Neural progenitor cell (in vitro differentiated cells): ENCODE measurements around the gene PTPN18. TPM values are rescaled to one million over a fixed set of nuclear protein-coding genes. Genes with fewer than 3 reads are reported as not detected.

Source experiments
- DNase-seq: peaks from one replicate; pipeline ENCODE4 v3.0.0-alpha.2; 2016; ENCODE audit warnings: low spot score
- H2AFZ ChIP-seq: fragments of 200-600 bp; sonication (generic); replicated peaks from 2 replicates; pipeline ENCODE4 v1.6.1; 2016; ENCODE audit warnings: antibody characterized with exemption
- H3F3A ChIP-seq: fragments of 200-600 bp; sonication (generic); 2 replicates; pipeline ENCODE4 v1.6.1; 2016; ENCODE audit warnings: antibody characterized with exemption, low read depth
- H3K27ac ChIP-seq: fragments of 200-600 bp; sonication (generic); 2 replicates; pipeline ENCODE4 v1.5.1; 2016; ENCODE audit warnings: mild to moderate bottlenecking
- H3K27me3 ChIP-seq: fragments of 200-600 bp; sonication (generic); 2 replicates; pipeline ENCODE4 v1.6.1; 2016; ENCODE audit warnings: mild to moderate bottlenecking, moderate library complexity
- H3K36me3 ChIP-seq: fragments of 200-600 bp; sonication (generic); 2 replicates; pipeline ENCODE4 v1.5.1; 2016
- H3K4me1 ChIP-seq: fragments of 200-600 bp; sonication (generic); 2 replicates; pipeline ENCODE4 v1.6.1; 2016; ENCODE audit warnings: mixed run types
- H3K4me2 ChIP-seq: fragments of 200-600 bp; sonication (generic); 2 replicates; pipeline ENCODE4 v1.6.1; 2016
- H3K4me3 ChIP-seq: fragments of 200-600 bp; sonication (generic); 2 replicates; pipeline ENCODE4 v1.5.1; 2016
- H3K79me2 ChIP-seq: fragments of 200-600 bp; sonication (generic); 2 replicates; pipeline ENCODE4 v1.6.1; 2016; ENCODE audit warnings: low read depth
- H3K9ac ChIP-seq: fragments of 200-600 bp; sonication (generic); 2 replicates; pipeline ENCODE4 v1.6.1; 2016
- H3K9me3 ChIP-seq: fragments of 200-600 bp; sonication (generic); 2 replicates; pipeline ENCODE4 v1.5.1; 2016; ENCODE audit warnings: low read depth
- H4K20me1 ChIP-seq: fragments of 200-600 bp; sonication (generic); 2 replicates; pipeline ENCODE4 v1.6.1; 2016; ENCODE audit warnings: low read depth
- H3K27ac Mint-ChIP-seq: 3 replicates; pipeline ENCODE4 v1.8.0; 2021; ENCODE audit warnings: mixed read lengths
- H3K27me3 Mint-ChIP-seq: 2 replicates; pipeline ENCODE4 v1.8.0; 2022; ENCODE audit warnings: low read depth, mild to moderate bottlenecking, inconsistent platforms, moderate library complexity, mixed read lengths; ENCODE audit not compliant: insufficient read depth
- H3K36me3 Mint-ChIP-seq: 3 replicates; pipeline ENCODE4 v1.8.0; 2021; ENCODE audit warnings: mixed read lengths
- H3K4me1 Mint-ChIP-seq: 3 replicates; pipeline ENCODE4 v1.8.0; 2021; ENCODE audit warnings: mixed read lengths
- H3K4me3 Mint-ChIP-seq: 3 replicates; pipeline ENCODE4 v1.8.0; 2021; ENCODE audit warnings: mild to moderate bottlenecking, moderate library complexity, mixed read lengths
- H3K9me3 Mint-ChIP-seq: 3 replicates; pipeline ENCODE4 v1.8.0; 2020; ENCODE audit warnings: mixed read lengths
- CTCF ChIP-seq: fragments of 200-600 bp; sonication (generic); IDR thresholded peaks from 2 replicates; pipeline ENCODE4 v1.5.1; 2017; ENCODE audit warnings: antibody characterized with exemption, mild to moderate bottlenecking
- EZH2 ChIP-seq: fragments of 200-600 bp; sonication (generic); IDR thresholded peaks from 2 replicates; pipeline ENCODE4 v1.6.1; 2017; ENCODE audit warnings: antibody characterized with exemption, mild to moderate bottlenecking, moderate library complexity
- EZH2phosphoT487 ChIP-seq: fragments of 200-600 bp; sonication (generic); IDR thresholded peaks from 2 replicates; pipeline ENCODE4 v1.6.1; 2017; ENCODE audit warnings: antibody characterized with exemption
- total RNA-seq: library from RNA; depleted of rRNA; stranded (reverse); fragments of >200 nt; gene quantifications from 2 replicates; pipeline ENCODE4 v1.2.3, GENCODE V29; 2015; ENCODE audit warnings: low replicate concordance

Gene PTPN18
- total RNA-seq, 1 donor from 2014 or later = 4.0 TPM

DNA sequence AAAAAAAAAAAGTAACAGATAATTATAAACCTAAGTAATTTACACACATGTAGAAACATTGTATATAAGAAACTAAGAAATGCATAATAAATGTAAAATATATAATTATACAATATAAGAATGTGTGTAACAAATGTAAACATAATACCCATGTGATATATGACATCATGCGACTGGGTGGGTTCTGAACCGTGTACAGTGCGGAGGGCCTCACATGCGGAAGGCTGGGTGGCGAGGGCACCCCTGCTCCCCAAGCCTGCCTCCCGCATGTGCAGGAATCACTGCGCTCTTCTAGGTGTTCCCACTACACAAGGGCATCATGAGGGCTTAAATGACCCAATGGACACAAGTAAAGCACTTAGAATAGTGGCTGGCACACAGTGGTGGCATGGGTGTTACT lies 2.0 kb downstream of the PTPN18 start:
- no peak for DNase-seq
- Mint-ChIP-seq H3K36me3 (peaks cover 2% of the 10 kb centered on the region), H3K9me3 (no peaks in the 10 kb centered on the region), H3K4me1 (peaks cover 26% of the 10 kb centered on the region), H3K27me3 (peaks cover 18% of the 10 kb centered on the region), H3K27ac (no peak overlapping the region), H3K4me3 (no peak overlapping the region)
- H2AFZ ChIP-seq = no peak overlapping the region
- H3K27ac ChIP-seq = no peak overlapping the region
- H3K9ac ChIP-seq = no peak overlapping the region
- no peaks in the 10 kb centered on the region for H3K36me3 ChIP-seq
- H3K4me1 ChIP-seq = peaks cover 13% of the 10 kb centered on the region
- peaks cover 41% of the 10 kb centered on the region for H3K27me3 ChIP-seq
- no peak overlapping the region for H3K4me2 ChIP-seq
- no peaks in the 10 kb centered on the region for H4K20me1 ChIP-seq
- TF ChIP-seq EZH2 = no peak
- H3K9me3 ChIP-seq = no peaks in the 10 kb centered on the region
- no peak overlapping the region for H3K4me3 ChIP-seq
- peaks cover 12% of the 10 kb centered on the region for H3F3A ChIP-seq
- no peaks in the 10 kb centered on the region for H3K79me2 ChIP-seq

GRCh38 chr2:130358420-130359350 lies 2.8 kb downstream of the PTPN18 start:
- H4K20me1 ChIP-seq = no peaks in the 10 kb centered on the region
- no peaks in the 10 kb centered on the region for H3K36me3 ChIP-seq
- no peaks in the 10 kb centered on the region for H3K79me2 ChIP-seq
- H3K9ac ChIP-seq = no peak overlapping the region
- H3K4me2 ChIP-seq = no peak overlapping the region
- H3K4me1 ChIP-seq = peaks cover 6% of the 10 kb centered on the region
- H3K27ac Mint-ChIP-seq = no peak overlapping the region
- TF ChIP-seq EZH2phosphoT487 (no peak), CTCF (no peak), EZH2 (no peak)
- H3K4me1 Mint-ChIP-seq = peaks cover 19% of the 10 kb centered on the region
- no peak overlapping the region for H3K4me3 Mint-ChIP-seq
- peaks cover 16% of the 10 kb centered on the region for H3K27me3 Mint-ChIP-seq
- H3K9me3 Mint-ChIP-seq = no peaks in the 10 kb centered on the region
- peaks cover 37% of the 10 kb centered on the region for H3K27me3 ChIP-seq
- H3K9me3 ChIP-seq = no peaks in the 10 kb centered on the region
- no peak overlapping the region for H3K27ac ChIP-seq
- no peak for DNase-seq
- H3F3A ChIP-seq = peaks cover 12% of the 10 kb centered on the region
- H3K36me3 Mint-ChIP-seq = peaks cover 5% of the 10 kb centered on the region
- H3K4me3 ChIP-seq = no peak overlapping the region
- H2AFZ ChIP-seq = no peak overlapping the region

DNA sequence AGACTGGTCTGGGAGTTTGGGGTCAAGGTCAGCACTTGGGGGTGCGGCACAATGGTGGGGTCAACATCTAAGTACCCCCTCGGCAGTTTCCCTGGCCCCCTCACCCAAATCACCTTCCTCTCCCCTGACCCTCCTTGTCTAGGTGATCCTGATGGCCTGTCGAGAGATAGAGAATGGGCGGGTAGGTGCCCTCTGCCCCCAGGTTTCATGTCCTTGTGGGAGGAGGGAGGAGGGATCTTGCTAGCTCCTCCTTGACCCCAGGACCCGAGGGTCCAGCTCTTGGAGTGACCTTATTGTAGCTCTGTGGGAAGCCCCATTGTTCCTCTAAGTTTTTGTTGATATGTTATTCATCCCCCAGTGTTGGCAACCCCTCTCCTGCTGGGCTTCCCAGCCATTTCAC lies 3.6 kb downstream of the PTPN18 start:
- Mint-ChIP-seq H3K4me1 (peaks cover 12% of the 10 kb centered on the region), H3K4me3 (no peak overlapping the region), H3K36me3 (peaks cover 8% of the 10 kb centered on the region), H3K27me3 (peaks cover 12% of the 10 kb centered on the region), H3K9me3 (peaks cover 2% of the 10 kb centered on the region), H3K27ac (no peak overlapping the region)
- Histone ChIP-seq H3K4me3 (no peak overlapping the region), H3K27ac (no peak overlapping the region), H3K27me3 (peaks cover 30% of the 10 kb centered on the region), H3K4me2 (no peak overlapping the region), H3K36me3 (no peaks in the 10 kb centered on the region), H3K9me3 (no peaks in the 10 kb centered on the region), H2AFZ (no peak overlapping the region), H3K4me1 (peaks cover 6% of the 10 kb centered on the region), H4K20me1 (no peaks in the 10 kb centered on the region), H3F3A (peaks cover 9% of the 10 kb centered on the region), H3K79me2 (no peaks in the 10 kb centered on the region), H3K9ac (no peak overlapping the region)
- DNase-seq = no peak
- TF ChIP-seq EZH2 = no peak
- TF ChIP-seq EZH2phosphoT487 = no peak
- TF ChIP-seq CTCF = no peak

GRCh38 chr2:130363479-130363878 lies 7.6 kb downstream of the PTPN18 start:
- H3K9me3 Mint-ChIP-seq = peaks cover 3% of the 10 kb centered on the region
- no peak for DNase-seq
- no peak overlapping the region for H3K27ac ChIP-seq
- H3K4me3 ChIP-seq = no peak overlapping the region
- H3K4me1 Mint-ChIP-seq = no peaks in the 10 kb centered on the region
- no peak overlapping the region for H3K9ac ChIP-seq
- no peak overlapping the region for H3K4me2 ChIP-seq
- no peaks in the 10 kb centered on the region for H3K27me3 ChIP-seq
- H3F3A ChIP-seq = no peaks in the 10 kb centered on the region
- H3K4me3 Mint-ChIP-seq = no peak overlapping the region
- no peaks in the 10 kb centered on the region for H3K9me3 ChIP-seq
- no peak overlapping the region for H2AFZ ChIP-seq
- H3K79me2 ChIP-seq = no peaks in the 10 kb centered on the region
- H3K4me1 ChIP-seq = no peaks in the 10 kb centered on the region
- no peaks in the 10 kb centered on the region for H4K20me1 ChIP-seq
- TF ChIP-seq EZH2 (no peak), CTCF (no peak), EZH2phosphoT487 (no peak)
- no peak overlapping the region for H3K27ac Mint-ChIP-seq
- peaks cover 8% of the 10 kb centered on the region for H3K36me3 Mint-ChIP-seq
- peaks cover 7% of the 10 kb centered on the region for H3K27me3 Mint-ChIP-seq
- H3K36me3 ChIP-seq = no peaks in the 10 kb centered on the region
